NCI-H2196 treated with DMSO at 0.1 percent for 48 hours (cell line): ENCODE data around the gene ZSCAN9.

Experiments
- DNase-seq: peaks from one replicate; lab custom pipeline; 2025; ENCODE audit not compliant: unreplicated experiment; lab: John Stamatoyannopoulos, UW

ZSCAN9 gene

GRCh38 chr6:28220257-28221133 is 4.6 kb upstream of the ZSCAN9 start:
- no peak for DNase-seq

- DNase-seq: no peak
Measured at GRCh38 chr6:28224131-28225055, 682 bp upstream of the ZSCAN9 start.

GRCh38 chr6:28226460-28226859 is 1.4 kb downstream of the ZSCAN9 start:
- DNase-seq: no peak

- no peak for DNase-seq
Measured at GRCh38 chr6:28232785-28233184, 7.7 kb downstream of the ZSCAN9 start.

- DNase-seq: no peak
Measured at GRCh38 chr6:28235912-28236452, 10.9 kb downstream of the ZSCAN9 start.

- no peak for DNase-seq
Measured at GRCh38 chr6:28239636-28240035, 14.6 kb downstream of the ZSCAN9 start.

- no peak for DNase-seq
Measured at GRCh38 chr6:28240471-28240870, 15.4 kb downstream of the ZSCAN9 start.

- no peak for DNase-seq
Measured at GRCh38 chr6:28243946-28244345, 18.9 kb downstream of the ZSCAN9 start.

GRCh38 chr6:28245206-28245941 is 20.3 kb downstream of the ZSCAN9 start:
- no peak for DNase-seq

GRCh38 chr6:28248916-28249315 is 23.8 kb downstream of the ZSCAN9 start:
- no peak for DNase-seq

- DNase-seq: no peak
Measured at GRCh38 chr6:28250747-28251146, 25.7 kb downstream of the ZSCAN9 start.

- DNase-seq: no peak
Measured at GRCh38 chr6:28251661-28252008, 26.6 kb downstream of the ZSCAN9 start.

GRCh38 chr6:28252009-28252975 is 27.2 kb downstream of the ZSCAN9 start, which contains the start of gene ZKSCAN4:
Gene ZKSCAN4 (minus strand): TSS chr6:28252269. CDS start chr6:28251980, 289 bp downstream.
- peak; percentile 73 for DNase-seq

- no peak for DNase-seq
Measured at GRCh38 chr6:28254121-28254519, 29.0 kb downstream of the ZSCAN9 start.

- DNase-seq: no peak
Measured at GRCh38 chr6:28257042-28257441, 32.0 kb downstream of the ZSCAN9 start.

- DNase-seq: no peak
Measured at GRCh38 chr6:28258877-28259777, 34.1 kb downstream of the ZSCAN9 start, which contains the start of gene NKAPL. Gene NKAPL (plus strand): TSS chr6:28259297. CDS start chr6:28259372, 75 bp downstream.

- no peak for DNase-seq
Measured at GRCh38 chr6:28263922-28264321, 38.8 kb downstream of the ZSCAN9 start.

GRCh38 chr6:28264834-28265401 is 39.8 kb downstream of the ZSCAN9 start:
- DNase-seq: no peak
